ENCODE data around the gene CHRNA4.

CHRNA4 gene

GRCh38 chr20:63323357-63323981 lies 37.7 kb downstream of the CHRNA4 start:
- Histone ChIP-seq H3K27me3 (ENCODE audit: control insufficient read depth in 1 of 2, insufficient read depth in 2 of 2, low read length in 2 of 2) (peaks cover 0 to 41% of the 10 kb centered on the region in 2 donors), H3K27ac (ENCODE audit: low read depth, low read length) (no peak overlapping the region), H3K9ac (ENCODE audit: low read length) (no peak overlapping the region)

GRCh38 chr20:63322933-63323273 lies 38.2 kb downstream of the CHRNA4 start:
- Histone ChIP-seq H3K4me3 (ENCODE audit: low read depth in 1 of 2, low read length in 2 of 2) (no peak overlapping the region), H3K9me3 (ENCODE audit: low read length) (no peaks in the 10 kb centered on the region), H3K27me3 (ENCODE audit: control insufficient read depth in 1 of 2, insufficient read depth in 2 of 2, low read length in 2 of 2) (peaks cover 0 to 41% of the 10 kb centered on the region in 2 donors), H3K4me1 (ENCODE audit: insufficient read depth, low read length) (no peaks in the 10 kb centered on the region), H3K9ac (ENCODE audit: low read length) (no peak overlapping the region), H3K27ac (ENCODE audit: low read depth, low read length) (no peak overlapping the region), H3K36me3 (ENCODE audit: insufficient read depth, low read length) (no peaks in the 10 kb centered on the region)

More at GRCh38 chr20:63323357-63323981, 37.7 kb downstream of the CHRNA4 start:
- no peaks in the 10 kb centered on the region for H3K36me3 ChIP-seq (ENCODE audit: insufficient read depth, low read length)
- no peaks in the 10 kb centered on the region for H3K9me3 ChIP-seq (ENCODE audit: low read length)
- no peak overlapping the region for H3K4me3 ChIP-seq (ENCODE audit: low read depth in 1 of 2, low read length in 2 of 2)
- H3K4me1 ChIP-seq (ENCODE audit: insufficient read depth, low read length): no peaks in the 10 kb centered on the region

GRCh38 chr20:63322146-63322932 lies 38.8 kb downstream of the CHRNA4 start:
- Histone ChIP-seq H3K4me3 (ENCODE audit: low read depth in 1 of 2, low read length in 2 of 2) (no peak overlapping the region), H3K4me1 (ENCODE audit: insufficient read depth, low read length) (no peaks in the 10 kb centered on the region), H3K27me3 (ENCODE audit: control insufficient read depth in 1 of 2, insufficient read depth in 2 of 2, low read length in 2 of 2) (peaks cover 0 to 41% of the 10 kb centered on the region in 2 donors), H3K9me3 (ENCODE audit: low read length) (no peaks in the 10 kb centered on the region), H3K9ac (ENCODE audit: low read length) (no peak overlapping the region), H3K36me3 (ENCODE audit: insufficient read depth, low read length) (no peaks in the 10 kb centered on the region), H3K27ac (ENCODE audit: low read depth, low read length) (no peak overlapping the region)

DNA sequence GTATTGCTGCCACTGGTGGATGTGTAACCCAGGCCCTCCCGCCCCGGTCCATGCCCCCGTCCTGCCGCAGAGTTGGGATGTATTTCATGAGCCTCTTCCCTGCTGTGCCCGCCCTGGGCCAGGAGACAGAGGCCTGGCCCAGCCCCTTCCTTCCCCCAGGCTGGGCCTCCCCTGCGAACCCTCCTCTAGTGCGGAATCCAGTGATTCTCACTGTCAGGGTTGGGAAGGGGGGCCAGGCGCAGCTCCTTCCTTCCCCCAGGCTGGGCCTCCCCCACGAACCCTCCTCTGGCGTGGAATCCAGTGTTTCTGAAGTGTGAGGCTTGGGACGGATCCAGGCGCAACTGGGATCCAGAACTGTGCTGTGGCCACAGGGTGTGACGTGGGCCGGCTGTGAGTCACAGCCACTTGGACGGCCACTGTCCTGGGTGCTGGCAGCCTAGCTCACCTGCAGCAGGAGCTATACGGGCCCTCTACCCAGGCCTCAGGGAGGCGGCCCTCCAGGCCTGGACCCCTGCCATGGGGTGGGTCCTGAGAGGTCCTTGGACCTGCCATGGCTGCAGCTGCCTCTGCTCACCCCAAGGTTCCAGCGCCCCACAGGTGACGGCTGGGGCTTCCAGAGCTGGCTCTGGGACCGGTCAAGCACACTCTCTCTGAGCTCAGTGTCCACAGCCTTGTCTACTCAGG lies 39.9 kb downstream of the CHRNA4 start:
- Histone ChIP-seq H3K4me1 (ENCODE audit: insufficient read depth, low read length) (no peaks in the 10 kb centered on the region), H3K4me3 (ENCODE audit: low read depth in 1 of 2, low read length in 2 of 2) (no peak overlapping the region), H3K9me3 (ENCODE audit: low read length) (no peaks in the 10 kb centered on the region), H3K27me3 (ENCODE audit: control insufficient read depth in 1 of 2, insufficient read depth in 2 of 2, low read length in 2 of 2) (peaks cover 0 to 36% of the 10 kb centered on the region in 2 donors), H3K36me3 (ENCODE audit: insufficient read depth, low read length) (no peaks in the 10 kb centered on the region), H3K27ac (ENCODE audit: low read depth, low read length) (no peak overlapping the region), H3K9ac (ENCODE audit: low read length) (no peak overlapping the region)

GRCh38 chr20:63320616-63321147 lies 40.5 kb downstream of the CHRNA4 start:
- Histone ChIP-seq H3K4me3 (ENCODE audit: low read depth in 1 of 2, low read length in 2 of 2) (no peak overlapping the region), H3K36me3 (ENCODE audit: insufficient read depth, low read length) (no peaks in the 10 kb centered on the region), H3K4me1 (ENCODE audit: insufficient read depth, low read length) (no peaks in the 10 kb centered on the region), H3K27ac (ENCODE audit: low read depth, low read length) (no peak overlapping the region), H3K9ac (ENCODE audit: low read length) (no peak overlapping the region), H3K9me3 (ENCODE audit: low read length) (no peaks in the 10 kb centered on the region), H3K27me3 (ENCODE audit: control insufficient read depth in 1 of 2, insufficient read depth in 2 of 2, low read length in 2 of 2) (peaks cover 0 to 31% of the 10 kb centered on the region in 2 donors)

GRCh38 chr20:63320041-63320511 lies 41.1 kb downstream of the CHRNA4 start:
- no peak overlapping the region for H3K4me3 ChIP-seq (ENCODE audit: low read depth in 1 of 2, low read length in 2 of 2)
- H3K27me3 ChIP-seq (ENCODE audit: control insufficient read depth in 1 of 2, insufficient read depth in 2 of 2, low read length in 2 of 2): peaks cover 0 to 25% of the 10 kb centered on the region in 2 donors
- H3K36me3 ChIP-seq (ENCODE audit: insufficient read depth, low read length): no peaks in the 10 kb centered on the region
- H3K27ac ChIP-seq (ENCODE audit: low read depth, low read length): no peak overlapping the region
- no peaks in the 10 kb centered on the region for H3K4me1 ChIP-seq (ENCODE audit: insufficient read depth, low read length)
- H3K9ac ChIP-seq (ENCODE audit: low read length): no peak overlapping the region
- no peaks in the 10 kb centered on the region for H3K9me3 ChIP-seq (ENCODE audit: low read length)

GRCh38 chr20:63319164-63320040 lies 41.7 kb downstream of the CHRNA4 start:
- Histone ChIP-seq H3K9me3 (ENCODE audit: low read length) (no peaks in the 10 kb centered on the region), H3K27me3 (ENCODE audit: control insufficient read depth in 1 of 2, insufficient read depth in 2 of 2, low read length in 2 of 2) (peaks cover 0 to 24% of the 10 kb centered on the region in 2 donors), H3K4me3 (ENCODE audit: low read depth in 1 of 2, low read length in 2 of 2) (no peak overlapping the region), H3K36me3 (ENCODE audit: insufficient read depth, low read length) (no peaks in the 10 kb centered on the region), H3K4me1 (ENCODE audit: insufficient read depth, low read length) (no peaks in the 10 kb centered on the region), H3K9ac (ENCODE audit: low read length) (no peak overlapping the region), H3K27ac (ENCODE audit: low read depth, low read length) (no peak overlapping the region)

DNA sequence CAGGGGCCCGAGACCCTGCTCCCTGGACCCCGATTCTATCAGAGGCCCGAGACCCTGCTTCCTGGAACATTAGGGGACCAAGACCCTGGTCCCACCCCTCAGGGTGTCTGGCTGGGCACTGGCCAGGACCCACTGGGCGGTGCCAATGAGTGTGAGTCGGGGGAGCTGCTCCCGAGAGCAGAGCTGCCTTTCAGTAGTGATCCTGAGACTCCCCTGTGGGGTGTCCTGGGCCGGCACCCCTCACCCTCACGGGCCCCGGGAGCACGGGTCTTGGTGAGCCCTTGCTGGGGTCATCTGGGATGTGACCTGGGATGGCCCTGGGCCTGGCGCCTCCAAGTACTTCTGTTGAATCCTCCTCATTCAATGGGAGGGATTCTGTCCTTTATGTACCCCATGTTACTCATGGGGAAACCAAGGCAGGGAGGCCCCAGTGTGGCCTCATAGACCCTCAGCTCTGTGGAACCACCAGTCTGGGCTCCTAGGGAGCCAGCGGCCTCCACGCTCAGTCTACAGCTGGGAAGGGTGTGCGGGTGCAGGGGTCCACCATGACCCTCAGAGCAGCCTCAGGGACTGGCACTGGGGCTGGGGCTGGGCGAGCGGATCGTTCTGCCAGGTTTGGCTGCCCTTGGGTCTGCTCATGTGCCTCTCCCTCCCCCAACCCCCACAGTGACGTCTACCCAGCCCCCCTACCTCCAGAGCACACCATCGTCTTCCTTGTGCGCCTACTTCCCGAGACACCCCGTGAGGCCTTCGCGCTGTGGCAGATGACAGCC lies 42.6 kb downstream of the CHRNA4 start:
- no peak overlapping the region for H3K27ac ChIP-seq (ENCODE audit: low read depth, low read length)
- H3K4me1 ChIP-seq (ENCODE audit: insufficient read depth, low read length): no peaks in the 10 kb centered on the region
- H3K9me3 ChIP-seq (ENCODE audit: low read length): no peaks in the 10 kb centered on the region
- peaks cover 0 to 24% of the 10 kb centered on the region in 2 donors for H3K27me3 ChIP-seq (ENCODE audit: control insufficient read depth in 1 of 2, insufficient read depth in 2 of 2, low read length in 2 of 2)
- no peaks in the 10 kb centered on the region for H3K36me3 ChIP-seq (ENCODE audit: insufficient read depth, low read length)
- no peak overlapping the region for H3K4me3 ChIP-seq (ENCODE audit: low read depth in 1 of 2, low read length in 2 of 2)
- H3K9ac ChIP-seq (ENCODE audit: low read length): no peak overlapping the region

GRCh38 chr20:63317601-63318291 lies 43.4 kb downstream of the CHRNA4 start:
- no peak overlapping the region for H3K4me3 ChIP-seq (ENCODE audit: low read depth in 1 of 2, low read length in 2 of 2)
- no peaks in the 10 kb centered on the region for H3K9me3 ChIP-seq (ENCODE audit: low read length)
- no peaks in the 10 kb centered on the region for H3K36me3 ChIP-seq (ENCODE audit: insufficient read depth, low read length)
- peaks cover 0 to 24% of the 10 kb centered on the region in 2 donors for H3K27me3 ChIP-seq (ENCODE audit: control insufficient read depth in 1 of 2, insufficient read depth in 2 of 2, low read length in 2 of 2)
- no peak overlapping the region for H3K9ac ChIP-seq (ENCODE audit: low read length)
- H3K4me1 ChIP-seq (ENCODE audit: insufficient read depth, low read length): no peaks in the 10 kb centered on the region
- no peak overlapping the region for H3K27ac ChIP-seq (ENCODE audit: low read depth, low read length)

DNA sequence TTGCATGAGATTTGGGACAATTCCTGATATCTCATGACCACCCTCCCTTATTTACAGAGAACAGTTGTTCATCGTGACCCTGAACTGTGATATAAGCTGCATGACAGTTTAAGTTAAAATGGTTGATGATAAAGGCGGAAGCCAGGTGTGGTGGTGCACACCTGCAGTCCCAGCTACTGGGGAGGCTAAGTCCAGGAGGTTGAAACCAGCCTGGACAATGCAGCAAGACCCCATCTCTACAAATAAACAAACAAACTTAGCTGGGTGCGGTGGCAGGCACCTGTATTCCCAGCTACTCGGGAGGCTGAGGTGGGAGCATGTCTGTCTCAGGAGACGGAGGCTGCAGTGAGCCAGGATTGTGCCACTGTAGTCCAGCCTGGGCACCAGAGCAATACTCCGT lies 44.1 kb downstream of the CHRNA4 start:
- Histone ChIP-seq H3K4me3 (ENCODE audit: low read depth in 1 of 2, low read length in 2 of 2) (no peak overlapping the region), H3K9me3 (ENCODE audit: low read length) (no peaks in the 10 kb centered on the region), H3K36me3 (ENCODE audit: insufficient read depth, low read length) (no peaks in the 10 kb centered on the region), H3K9ac (ENCODE audit: low read length) (no peak overlapping the region), H3K27ac (ENCODE audit: low read depth, low read length) (no peak overlapping the region), H3K4me1 (ENCODE audit: insufficient read depth, low read length) (no peaks in the 10 kb centered on the region), H3K27me3 (ENCODE audit: control insufficient read depth in 1 of 2, insufficient read depth in 2 of 2, low read length in 2 of 2) (peaks cover 0 to 19% of the 10 kb centered on the region in 2 donors)
